GM19463 (cell line): ENCODE data around the gene SLC17A2.
"Not testable (repeated sequence)": the region's sequence is repeated elsewhere in the genome, so short reads cannot be mapped to it uniquely, and the experiment has no call there.

Source experiments
- ATAC-seq: cut with Tn5 transposase; IDR thresholded peaks from one replicate; pipeline ENCODE4 v1.9.1; 2021; ENCODE audit warnings: mild to moderate bottlenecking, moderate library complexity; ENCODE audit not compliant: unreplicated experiment

The SLC17A2 gene

DNA sequence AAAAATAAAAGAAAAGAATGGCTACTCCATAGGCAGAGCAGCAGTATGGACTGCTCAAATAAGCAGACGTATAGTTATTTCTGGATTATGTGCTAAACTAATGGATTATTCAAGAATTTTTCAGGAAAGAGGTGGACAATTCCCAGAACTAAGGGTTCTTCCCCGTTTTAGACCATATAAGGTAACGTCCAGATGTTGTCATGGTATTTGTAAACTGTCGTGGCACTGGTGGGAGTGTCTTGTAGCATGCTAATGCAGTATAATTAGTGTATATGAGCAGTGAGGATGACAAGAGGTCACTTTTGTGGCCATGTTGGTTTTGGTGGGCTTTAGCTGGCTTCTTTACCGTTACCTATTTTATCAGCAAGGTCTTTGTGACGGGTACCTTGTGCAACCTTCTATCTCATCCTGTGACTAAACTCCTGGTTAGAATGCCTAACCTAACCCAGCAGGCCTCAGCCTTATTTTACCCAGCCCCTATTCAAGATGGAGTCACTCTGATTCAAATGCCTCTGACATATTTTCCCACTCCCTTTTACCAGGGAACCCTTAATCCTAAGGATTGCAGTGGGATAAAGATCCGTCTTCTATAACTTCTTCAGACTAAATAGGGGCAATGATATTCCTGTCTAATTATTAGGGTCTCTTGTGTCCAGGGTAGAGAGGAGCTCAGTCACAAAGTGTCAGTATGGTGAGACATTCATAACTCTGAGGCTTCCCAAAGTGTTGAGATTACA, 21.0 kb upstream of the SLC17A2 start:
- no peak for ATAC-seq

- ATAC-seq: no peak
These were observed 19.8 kb upstream of the SLC17A2 start for GRCh38 chr6:25950297-25950696.

GRCh38 chr6:25949695-25950094, 19.2 kb upstream of the SLC17A2 start:
- ATAC-seq: no peak

DNA sequence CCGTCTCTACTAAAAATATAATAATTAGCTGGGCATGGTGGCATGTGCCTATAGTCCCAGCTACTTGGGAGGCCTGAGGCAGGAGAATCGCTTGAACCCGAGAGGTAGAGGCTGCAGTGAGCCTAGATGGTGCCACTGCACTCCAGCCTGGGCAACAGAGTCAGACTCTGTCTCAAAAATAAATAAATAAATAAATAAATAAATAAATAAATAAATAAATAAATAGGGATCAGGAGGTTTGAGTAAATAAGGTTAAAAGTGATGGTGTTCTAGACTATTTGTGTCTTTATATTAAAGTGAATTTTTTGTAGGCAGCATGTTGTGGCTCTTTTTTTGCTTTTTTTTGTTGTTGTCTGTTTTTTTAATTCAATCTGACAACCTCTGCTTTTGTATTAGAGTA, 17.0 kb upstream of the SLC17A2 start:
- not testable (repeated sequence) for ATAC-seq

DNA sequence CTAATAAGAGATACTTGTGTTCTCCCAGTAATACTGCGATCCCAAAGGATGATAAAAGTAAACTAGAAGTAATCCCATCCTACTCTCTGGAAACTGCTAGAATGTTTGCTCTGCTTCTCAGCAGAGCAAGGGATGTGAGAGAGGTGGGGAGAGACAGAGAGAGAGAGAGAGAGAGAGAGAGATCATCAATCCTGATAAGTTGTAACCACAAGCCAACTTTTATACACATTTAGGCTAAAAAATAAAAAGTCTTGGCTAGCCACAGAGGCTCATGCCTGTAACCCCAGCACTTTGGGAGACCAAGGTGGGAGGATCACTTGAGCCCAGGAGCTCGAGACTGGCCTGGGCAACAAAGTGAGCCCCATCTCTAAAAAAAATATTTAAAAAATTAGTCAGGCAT, 16.1 kb upstream of the SLC17A2 start:
- no peak for ATAC-seq

- ATAC-seq: not testable (repeated sequence)
These were observed 15.2 kb upstream of the SLC17A2 start for GRCh38 chr6:25945738-25946137.

- peak; percentile 94 for ATAC-seq
These were observed 14.4 kb upstream of the SLC17A2 start for GRCh38 chr6:25944688-25945574.

DNA sequence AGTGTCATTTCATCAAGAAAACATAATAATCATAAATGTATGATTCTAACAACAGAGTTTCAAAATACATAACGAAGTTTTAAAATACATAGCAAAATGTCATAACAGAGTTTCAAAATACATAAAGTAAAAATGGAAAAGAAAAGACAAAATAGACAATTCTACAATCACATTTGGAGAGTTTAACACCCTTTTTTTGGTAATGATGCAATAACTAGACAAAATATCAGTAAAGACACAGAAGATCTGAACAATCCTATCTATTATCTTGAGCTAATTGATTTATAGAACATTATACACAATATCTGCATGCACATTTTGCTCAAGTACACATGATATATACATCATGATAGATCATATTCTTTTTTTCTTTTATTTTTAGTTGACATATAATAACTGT, 13.4 kb upstream of the SLC17A2 start:
- ATAC-seq: no peak

- no peak for ATAC-seq
These were observed 12.2 kb upstream of the SLC17A2 start for GRCh38 chr6:25942561-25943147.

DNA sequence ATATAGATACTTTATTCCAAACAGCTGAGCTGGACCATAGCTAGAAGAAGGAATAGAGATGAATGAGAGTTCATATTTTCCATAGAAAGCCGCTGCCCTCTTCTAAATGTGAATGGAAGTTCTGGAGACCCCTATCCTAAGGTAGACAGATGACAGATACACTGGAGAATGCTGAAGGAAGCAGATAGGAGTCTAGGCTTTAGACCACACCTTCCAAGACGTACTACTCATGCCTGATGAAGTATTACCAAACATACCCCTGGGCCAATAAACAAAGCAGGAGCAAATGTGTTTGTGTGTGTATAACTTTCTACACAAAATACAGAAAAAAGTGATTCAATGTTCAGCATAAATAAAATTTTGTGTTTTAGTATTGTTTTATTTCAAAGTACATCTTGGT, 9.1 kb upstream of the SLC17A2 start:
- no peak for ATAC-seq

DNA sequence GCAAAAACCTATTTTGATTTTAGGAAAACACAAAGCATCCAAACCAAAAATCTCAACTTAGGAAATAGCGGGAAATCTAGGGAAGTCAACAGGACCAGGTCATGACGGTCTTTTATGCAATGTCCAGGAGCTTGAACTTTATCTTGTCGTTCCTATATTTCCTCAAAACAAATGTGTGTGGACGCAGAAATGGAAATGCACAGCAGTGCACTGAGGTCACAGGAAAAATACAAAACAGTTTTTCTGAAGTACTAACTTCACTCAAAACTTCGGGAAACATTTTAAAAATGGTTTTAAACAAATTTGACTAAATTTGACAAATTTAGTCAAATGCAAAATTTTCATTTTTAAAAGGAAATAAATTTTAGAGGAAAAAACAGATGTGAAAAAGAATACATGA, 5.5 kb upstream of the SLC17A2 start:
- ATAC-seq: no peak

DNA sequence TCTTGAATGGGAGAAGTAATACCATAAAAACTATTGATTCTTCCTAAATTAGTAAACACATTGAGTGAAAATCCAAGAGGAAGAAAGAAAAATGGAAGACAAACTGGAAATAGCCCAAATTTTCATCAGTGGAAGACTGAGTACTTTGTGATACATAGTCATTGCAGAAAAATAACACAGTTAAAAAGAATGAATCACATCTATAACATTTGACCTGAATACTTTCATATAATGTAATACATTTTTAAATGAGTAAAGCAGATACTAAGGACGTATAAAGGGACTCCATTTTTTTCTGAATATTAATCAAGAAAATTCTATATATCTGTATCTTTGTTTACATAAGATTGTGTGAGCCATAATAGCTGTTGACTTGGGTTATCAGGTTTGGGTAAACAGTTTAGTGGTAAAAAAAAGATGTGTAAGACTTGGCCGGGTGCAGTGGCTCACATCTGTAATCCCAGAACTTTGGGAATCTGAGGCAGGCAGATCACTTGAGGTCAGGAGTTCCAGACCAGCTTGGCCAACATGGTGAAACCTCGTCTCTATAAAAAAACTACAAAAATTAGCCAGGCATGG, 4.3 kb upstream of the SLC17A2 start:
- ATAC-seq: no peak

- no peak for ATAC-seq
These were observed 3.7 kb upstream of the SLC17A2 start for GRCh38 chr6:25934156-25934555.

GRCh38 chr6:25931411-25931709, 869 bp upstream of the SLC17A2 start:
- ATAC-seq: no peak

DNA sequence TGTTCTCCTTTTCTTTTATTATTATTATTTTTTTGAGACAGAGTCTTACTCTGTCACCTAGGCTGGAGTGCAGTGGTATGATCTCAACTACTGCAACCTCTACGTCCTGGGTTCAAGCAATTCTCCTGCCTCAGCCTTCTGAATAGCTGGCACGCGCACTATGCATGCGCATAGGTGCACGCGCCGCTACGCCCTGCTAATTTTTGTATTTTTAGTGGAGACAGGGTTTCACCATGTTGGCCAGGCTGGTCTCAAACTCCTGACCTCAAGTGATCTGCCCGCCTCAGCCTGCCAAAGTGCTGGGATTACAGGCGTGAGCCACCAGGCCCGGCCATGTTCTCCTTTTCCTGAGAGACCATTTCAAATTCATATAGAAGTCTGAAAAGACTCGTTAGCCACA, 706 bp downstream of the SLC17A2 start:
- not testable (repeated sequence) for ATAC-seq

DNA sequence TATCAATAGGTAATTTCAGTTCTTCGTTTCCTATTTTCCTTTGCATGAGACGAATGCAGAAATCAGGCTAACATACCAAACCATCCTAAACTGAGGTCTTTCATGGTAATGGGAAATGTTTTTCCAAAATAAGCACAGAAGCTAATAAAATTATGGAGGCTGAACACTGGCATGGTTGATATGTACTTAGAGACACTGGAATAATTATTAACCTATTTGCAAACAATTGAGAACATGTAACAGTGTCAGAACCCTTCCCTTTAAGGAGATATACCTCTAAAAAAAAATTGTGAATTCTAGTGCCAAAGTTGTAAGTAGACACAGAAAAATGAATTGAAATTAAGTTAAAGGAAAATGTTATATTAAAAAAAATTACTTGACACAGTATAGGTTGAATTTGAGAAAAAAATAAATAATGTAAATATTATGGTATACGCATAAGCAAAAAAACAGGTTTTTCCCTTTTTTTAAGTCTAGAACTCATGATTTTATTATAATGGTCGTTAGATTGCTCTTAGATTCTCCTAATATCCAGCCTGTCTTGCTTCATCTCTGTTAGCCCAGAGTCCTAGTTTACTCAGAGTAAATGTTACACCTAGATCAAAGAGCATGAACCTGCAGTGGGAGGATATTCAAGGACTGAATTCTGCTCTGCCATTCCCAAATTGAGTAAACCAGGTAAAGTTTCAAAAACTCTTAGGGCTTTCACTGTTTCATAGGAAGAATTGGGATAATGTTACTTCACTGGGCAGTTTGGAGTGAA, 1.7 kb downstream of the SLC17A2 start:
- no peak for ATAC-seq

DNA sequence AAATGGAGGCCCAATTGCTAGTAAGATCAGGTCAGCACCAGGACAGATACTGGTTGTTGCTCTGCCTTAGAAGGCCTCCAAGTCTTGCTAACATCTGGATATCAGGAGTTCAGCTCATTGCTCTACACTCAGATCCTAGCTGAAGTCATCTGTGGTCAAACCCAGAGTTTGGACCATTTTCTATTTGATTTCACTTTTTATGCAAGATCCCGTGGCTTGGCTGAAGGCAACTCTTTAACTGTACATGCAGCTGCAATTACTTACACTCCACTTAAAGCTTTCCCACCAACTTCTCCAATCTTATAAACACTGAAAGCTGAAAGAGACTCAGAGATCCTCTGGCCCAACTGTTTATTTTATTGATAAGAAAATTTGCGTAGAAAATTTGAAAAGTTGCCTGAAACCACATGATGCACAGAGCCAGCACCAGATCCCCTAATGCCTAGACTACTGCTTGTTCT, 2.7 kb downstream of the SLC17A2 start:
- no peak for ATAC-seq

DNA sequence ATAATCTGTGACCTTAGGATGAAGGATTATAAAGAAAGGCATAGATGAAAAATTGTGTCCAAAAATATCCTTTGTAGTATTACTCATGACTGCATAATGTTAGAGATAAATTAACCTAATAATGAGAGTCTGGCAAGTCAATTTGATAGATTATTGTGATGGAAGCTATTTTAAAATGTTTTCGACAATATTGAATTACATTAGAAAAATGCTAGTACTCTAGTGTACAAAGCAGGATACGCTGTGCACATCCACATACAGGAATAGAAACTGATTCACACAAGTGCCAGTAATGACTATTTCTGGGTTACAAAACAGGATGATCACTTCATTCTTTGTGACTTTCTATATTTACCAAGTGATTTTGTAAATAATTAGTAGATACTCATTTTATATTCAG, 3.3 kb downstream of the SLC17A2 start:
- ATAC-seq: no peak

GRCh38 chr6:25925876-25926275, 4.6 kb downstream of the SLC17A2 start:
- ATAC-seq: no peak

- ATAC-seq: no peak
These were observed 8.2 kb downstream of the SLC17A2 start for GRCh38 chr6:25922301-25922700.
